ENCODE measurements around the gene PPIF. TPM values are rescaled to one million over a fixed set of nuclear protein-coding genes. Genes with fewer than 3 reads are reported as not detected.

PPIF gene
- total RNA-seq, 1 experiment from 2014 or later = 160 TPM

- H3K4me1 ChIP-seq (ENCODE audit: insufficient read depth, low read length, poor library complexity, severe bottlenecking) = no peaks in the 10 kb centered on the region
- ChIA-PET POLR2A (ENCODE audit: low non-redundant PET) (no interaction called here), CTCF (no interaction called here)
- no peak overlapping the region for H3K27ac ChIP-seq (ENCODE audit: low read depth, low read length, poor library complexity, severe bottlenecking)
- no peaks in the 10 kb centered on the region for H3K9me3 ChIP-seq (ENCODE audit: low read depth, low read length, poor library complexity, severe bottlenecking)
- BruUV-seq (replicated peaks) = no TSS peak
- no peaks in the 10 kb centered on the region for H3K27me3 ChIP-seq (replicated peaks; ENCODE audit: insufficient read depth, low read depth, low read length, poor library complexity)
- intact Hi-C loops (cut with micrococcal nuclease; ENCODE audit: unreplicated experiment) = loop anchor here (10.0 kb wide), 1 partner anchor 227 kb away; no protein-coding TSS in a partner anchor
- no peak for TF ChIP-seq EZH2 (IDR thresholded peaks at IDR 0.05; ENCODE audit: borderline replicate concordance, low read depth, low read length, poor library complexity, severe bottlenecking)
- TF ChIP-seq CTCF (conservative IDR thresholded peaks at IDR 0.05; ENCODE audit: low read depth, low read length) = no peak
- H3K4me3 ChIP-seq (ENCODE audit: low read depth, low read length, poor library complexity, severe bottlenecking) = no peak overlapping the region
- no peak for DNase-seq (ENCODE audit: low spot score)
- H3K36me3 ChIP-seq (ENCODE audit: insufficient read depth, low read length, poor library complexity, severe bottlenecking) = no peaks in the 10 kb centered on the region
Measured at GRCh38 chr10:79377557-79378382, 30.5 kb downstream of the PPIF start.

- H3K27ac ChIP-seq (ENCODE audit: low read depth, low read length, poor library complexity, severe bottlenecking) = no peak overlapping the region
- H3K36me3 ChIP-seq (ENCODE audit: insufficient read depth, low read length, poor library complexity, severe bottlenecking) = no peaks in the 10 kb centered on the region
- DNase-seq (ENCODE audit: low spot score) = no peak
- ChIA-PET CTCF (no interaction called here), POLR2A (ENCODE audit: low non-redundant PET) (no interaction called here)
- no peak overlapping the region for H3K4me3 ChIP-seq (ENCODE audit: low read depth, low read length, poor library complexity, severe bottlenecking)
- no peaks in the 10 kb centered on the region for H3K4me1 ChIP-seq (ENCODE audit: insufficient read depth, low read length, poor library complexity, severe bottlenecking)
- H3K27me3 ChIP-seq (replicated peaks; ENCODE audit: insufficient read depth, low read depth, low read length, poor library complexity) = no peaks in the 10 kb centered on the region
- no TSS peak for BruUV-seq (replicated peaks)
- H3K9me3 ChIP-seq (ENCODE audit: low read depth, low read length, poor library complexity, severe bottlenecking) = no peaks in the 10 kb centered on the region
- no peak for TF ChIP-seq CTCF (conservative IDR thresholded peaks at IDR 0.05; ENCODE audit: low read depth, low read length)
- TF ChIP-seq EZH2 (IDR thresholded peaks at IDR 0.05; ENCODE audit: borderline replicate concordance, low read depth, low read length, poor library complexity, severe bottlenecking) = no peak
- intact Hi-C loops (cut with micrococcal nuclease; ENCODE audit: unreplicated experiment) = loop anchor here (10.0 kb wide), 1 partner anchor 226 kb away; no protein-coding TSS in a partner anchor
Measured at GRCh38 chr10:79378383-79378646, 31.0 kb downstream of the PPIF start.

GRCh38 chr10:79378647-79379511, 31.6 kb downstream of the PPIF start:
- POLR2A ChIA-PET (ENCODE audit: low non-redundant PET) = no interaction called here
- TF ChIP-seq CTCF (conservative IDR thresholded peaks at IDR 0.05; ENCODE audit: low read depth, low read length) = no peak
- TF ChIP-seq EZH2 (IDR thresholded peaks at IDR 0.05; ENCODE audit: borderline replicate concordance, low read depth, low read length, poor library complexity, severe bottlenecking) = no peak
- no peaks in the 10 kb centered on the region for H3K4me1 ChIP-seq (ENCODE audit: insufficient read depth, low read length, poor library complexity, severe bottlenecking)
- H3K36me3 ChIP-seq (ENCODE audit: insufficient read depth, low read length, poor library complexity, severe bottlenecking) = no peaks in the 10 kb centered on the region
- H3K9me3 ChIP-seq (ENCODE audit: low read depth, low read length, poor library complexity, severe bottlenecking) = no peaks in the 10 kb centered on the region
- H3K27ac ChIP-seq (ENCODE audit: low read depth, low read length, poor library complexity, severe bottlenecking) = no peak overlapping the region
- H3K4me3 ChIP-seq (ENCODE audit: low read depth, low read length, poor library complexity, severe bottlenecking) = no peak overlapping the region
- BruUV-seq (replicated peaks) = no TSS peak
- no peak for DNase-seq (ENCODE audit: low spot score)
- H3K27me3 ChIP-seq (replicated peaks; ENCODE audit: insufficient read depth, low read depth, low read length, poor library complexity) = no peaks in the 10 kb centered on the region
- intact Hi-C loops (cut with micrococcal nuclease; ENCODE audit: unreplicated experiment) = loop anchor here (10.0 kb wide), 1 partner anchor 226 kb away; no protein-coding TSS in a partner anchor
- CTCF ChIA-PET = no interaction called here

Data from A673 (cell line).